IMR-90 (cell line): ENCODE results near the gene ATP2B2. TPM values are rescaled to one million over a fixed set of nuclear protein-coding genes. Genes with fewer than 3 reads are reported as not detected.

ENCODE experiments used
- microRNA-seq, 2 experiments: library from miRNA; stranded (forward) in 1 of 2; unstranded in 1 of 2; fragments of 10-50 nt in 1 of 2; fragments of <30 nt in 1 of 2; gene quantifications in 1 of 2; microRNA quantifications in 1 of 2; one replicate each; pipeline versions ENCODE3 to v1.1.0; 2013 to 2020; ENCODE audit not compliant: insufficient read depth in 1 of 2, insufficient read length in 1 of 2, unreplicated experiment in 1 of 2
- polyA plus RNA-seq, 3 experiments: library from polyadenylated mRNA; depleted of rRNA; stranded (reverse); fragments of >200 nt; gene quantifications; 2 replicates each; pipeline ENCODE4 v1.2.3, GENCODE V29; 2012; ENCODE audit warnings: low replicate concordance in 1 of 3
- small RNA-seq, 5 experiments: library from RNA; depleted of rRNA; stranded (forward); fragments of <200 nt; gene quantifications; one replicate each; pipeline ENCODE3, GENCODE V24; 2012
- total RNA-seq: library from RNA; depleted of rRNA; stranded (reverse); fragments of >200 nt; gene quantifications from 2 replicates; pipeline ENCODE4 v1.2.3, GENCODE V29; 2012; rRNA removed

The ATP2B2 gene
- total and polyA plus RNA-seq, 2 of the 4 experiments (the other 2 are of a cell fraction): under 0.01 to 0.02 TPM

Small RNA genes lying within 50 kb of the gene (microRNA-seq; reads per million reads assigned to microRNA genes)
- gene MIR378B (ENCODE audit: insufficient read depth in 1 of 2, insufficient read length in 1 of 2, unreplicated experiment in 1 of 2): 0 to 1.0 reads per million in 2 experiments
- 0 reads per million in 2 experiments for gene MIR885 (ENCODE audit: insufficient read depth in 1 of 2, insufficient read length in 1 of 2, unreplicated experiment in 1 of 2)
- gene RF02126 (ENCODE audit: insufficient read depth, insufficient read length): not detected

Small RNA genes lying within 50 kb of the gene (small RNA-seq; reads per million reads assigned to genes)
- gene MIR378B (0 to 8.0 (median 1.1) reads per million in 5 experiments), gene MIR885 (0 reads per million in 5 experiments), gene RF02126 (0 reads per million in 5 experiments)

Other genes with a start within 250 kb of the ATP2B2 start
- not detected in 2 replicates for gene GHRL, start 212.6 kb downstream of the ATP2B2 start, total RNA-seq
- 0.27 TPM in 1 of 2 replicates, not detected in the other for gene GHRL, start 212.6 kb downstream of the ATP2B2 start, polyA plus RNA-seq (2012; rRNA removed)
- gene SEC13, start 184.5 kb downstream of the ATP2B2 start, total RNA-seq: 443 and 475 TPM in 2 replicates
- 364 and 377 TPM in 2 replicates for gene SEC13, start 184.5 kb downstream of the ATP2B2 start, polyA plus RNA-seq (2012; rRNA removed)